HepG2 (cell line): ENCODE data around the gene AVPR2. TPM values are rescaled to one million over a fixed set of nuclear protein-coding genes. Genes with fewer than 3 reads are reported as not detected.

Source experiments
- FLYWCH1 ChIP-seq: sonication (generic); formaldehyde crosslinking; IDR thresholded peaks from 2 replicates; pipeline ENCODE4 v1.8.1; 2023; ENCODE audit warnings: mild to moderate bottlenecking, missing genetic modification reagents
- HDAC2 ChIP-seq: sonication (generic); formaldehyde crosslinking; IDR thresholded peaks from 2 replicates; pipeline ENCODE4 v1.4.0; 2020; ENCODE audit warnings: missing genetic modification reagents
- LCORL ChIP-seq, 2 experiments: fragments of 450-650 bp in 1 of 2; sonication (generic) in 1 of 2; formaldehyde crosslinking in 1 of 2; IDR thresholded peaks; 2 replicates each; pipeline versions ENCODE4 v1.5.0 to v1.6.1; 2017 to 2020; ENCODE audit warnings: antibody characterized with exemption in 1 of 2, missing genetic modification reagents in 1 of 2
- NFKB2 ChIP-seq: sonication (generic); formaldehyde crosslinking; IDR thresholded peaks from 2 replicates; pipeline ENCODE4 v1.4.0; 2020; ENCODE audit warnings: missing genetic modification reagents, borderline replicate concordance
- NR2F1 ChIP-seq, 2 experiments: fragments of 450-650 bp in 1 of 2; formaldehyde crosslinking in 1 of 2; IDR thresholded peaks; 2 replicates each; pipeline versions ENCODE4 v1.5.0 to v1.6.1; 2016 to 2020; ENCODE audit warnings: mild to moderate bottlenecking in 1 of 2, missing compliant biosample characterization in 1 of 2, missing genetic modification reagents in 1 of 2, moderate library complexity in 1 of 2
- PCBP2 ChIP-seq: fragments of 200-400 bp; formaldehyde crosslinking; optimal IDR thresholded peaks from 2 replicates; pipeline ENCODE3; 2018; ENCODE audit warnings: low read length, low read depth; ENCODE audit not compliant: poor library complexity, severe bottlenecking
- POLR2A ChIP-seq, 2 experiments: IDR thresholded peaks; 2 replicates each; pipeline ENCODE4 v1.6.1; 2011; ENCODE audit warnings: low read depth in 2 of 2, low read length in 2 of 2, mild to moderate bottlenecking in 1 of 2, moderate library complexity in 1 of 2; ENCODE audit not compliant: insufficient read depth in 1 of 2
- REL ChIP-seq: sonication (generic); formaldehyde crosslinking; conservative IDR thresholded peaks from 2 replicates; pipeline ENCODE4 v1.8.0; 2022; ENCODE audit warnings: mild to moderate bottlenecking, missing genetic modification reagents, moderate library complexity
- SMARCC2 ChIP-seq: fragments of 450-650 bp; IDR thresholded peaks from 2 replicates; pipeline ENCODE4 v1.6.1; 2017; ENCODE audit warnings: antibody characterized with exemption, mild to moderate bottlenecking
- TAF15 ChIP-seq: fragments of 200-400 bp; formaldehyde crosslinking; IDR thresholded peaks from one replicate; pipeline ENCODE4 v1.6.1; 2018; ENCODE audit warnings: mild to moderate bottlenecking, low read depth, low read length; ENCODE audit not compliant: poor library complexity, severe bottlenecking
- TCF12 ChIP-seq, 2 experiments: fragments of 450-650 bp in 1 of 2; sonication (generic) in 1 of 2; formaldehyde crosslinking in 1 of 2; IDR thresholded peaks; 2 replicates each; pipeline versions ENCODE4 v1.6.1 to v1.8.0; 2017 to 2022; ENCODE audit warnings: antibody characterized with exemption in 1 of 2, mild to moderate bottlenecking in 1 of 2, missing genetic modification reagents in 1 of 2, moderate library complexity in 1 of 2
- ZNF280B ChIP-seq: sonication (generic); formaldehyde crosslinking; IDR thresholded peaks from 2 replicates; pipeline ENCODE4 v1.5.0; 2020; ENCODE audit warnings: missing genetic modification reagents, mild to moderate bottlenecking, borderline replicate concordance
- ZNF343 ChIP-seq: sonication (generic); formaldehyde crosslinking; IDR thresholded peaks from 2 replicates; pipeline ENCODE4 v1.4.0; 2020; ENCODE audit warnings: mild to moderate bottlenecking, missing genetic modification reagents
- ZNF547 ChIP-seq: sonication (generic); formaldehyde crosslinking; IDR thresholded peaks from 2 replicates; pipeline ENCODE4 v1.5.1; 2020; ENCODE audit warnings: mild to moderate bottlenecking, missing genetic modification reagents
- ZSCAN31 ChIP-seq: sonication (generic); formaldehyde crosslinking; IDR thresholded peaks from 2 replicates; pipeline ENCODE4 v1.5.0; 2020; ENCODE audit warnings: low read depth, mild to moderate bottlenecking, missing genetic modification reagents
- polyA plus RNA-seq, 8 experiments: library from polyadenylated mRNA; depleted of rRNA in 3 of 8; stranded (reverse) in 7 of 8; unstranded in 1 of 8; fragments of >200 nt; fragmentation: Illumina TruSeq in 4 of 8; extraction: Trizol in 4 of 8; gene quantifications; 2 replicates each; pipeline versions ENCODE4 v1.2.1 to v1.2.3, GENCODE V29; 2011 to 2016; ENCODE audit warnings: low read depth in 4 of 8, missing spikeins in 1 of 8, mixed read lengths in 1 of 8; ENCODE audit not compliant: insufficient read depth in 1 of 8
- total RNA-seq, 5 experiments: library from RNA; depleted of rRNA; stranded (reverse); fragments of >200 nt; fragmentation: Illumina TruSeq; extraction: Trizol; gene quantifications; 2 replicates each; pipeline ENCODE4 v1.2.3, GENCODE V29; 2016; ENCODE audit warnings: low read depth in 1 of 5
- TF ChIP-seq, protein P1 (sequence below): sonication (generic); formaldehyde crosslinking; IDR thresholded peaks from 2 replicates; pipeline ENCODE4 v1.5.1; 2020; ENCODE audit warnings: mild to moderate bottlenecking, missing genetic modification reagents
- TF ChIP-seq, protein P2 (sequence below): sonication (generic); formaldehyde crosslinking; conservative IDR thresholded peaks from 2 replicates; pipeline ENCODE4 v1.4.0; 2020; ENCODE audit warnings: missing genetic modification reagents

AVPR2 gene
- total and polyA plus RNA-seq, 2 of the 13 experiments (the other 11 are each of a cell fraction or from before 2014, with no cell fraction given), result not detected

- TF ChIP-seq, protein P1, sequence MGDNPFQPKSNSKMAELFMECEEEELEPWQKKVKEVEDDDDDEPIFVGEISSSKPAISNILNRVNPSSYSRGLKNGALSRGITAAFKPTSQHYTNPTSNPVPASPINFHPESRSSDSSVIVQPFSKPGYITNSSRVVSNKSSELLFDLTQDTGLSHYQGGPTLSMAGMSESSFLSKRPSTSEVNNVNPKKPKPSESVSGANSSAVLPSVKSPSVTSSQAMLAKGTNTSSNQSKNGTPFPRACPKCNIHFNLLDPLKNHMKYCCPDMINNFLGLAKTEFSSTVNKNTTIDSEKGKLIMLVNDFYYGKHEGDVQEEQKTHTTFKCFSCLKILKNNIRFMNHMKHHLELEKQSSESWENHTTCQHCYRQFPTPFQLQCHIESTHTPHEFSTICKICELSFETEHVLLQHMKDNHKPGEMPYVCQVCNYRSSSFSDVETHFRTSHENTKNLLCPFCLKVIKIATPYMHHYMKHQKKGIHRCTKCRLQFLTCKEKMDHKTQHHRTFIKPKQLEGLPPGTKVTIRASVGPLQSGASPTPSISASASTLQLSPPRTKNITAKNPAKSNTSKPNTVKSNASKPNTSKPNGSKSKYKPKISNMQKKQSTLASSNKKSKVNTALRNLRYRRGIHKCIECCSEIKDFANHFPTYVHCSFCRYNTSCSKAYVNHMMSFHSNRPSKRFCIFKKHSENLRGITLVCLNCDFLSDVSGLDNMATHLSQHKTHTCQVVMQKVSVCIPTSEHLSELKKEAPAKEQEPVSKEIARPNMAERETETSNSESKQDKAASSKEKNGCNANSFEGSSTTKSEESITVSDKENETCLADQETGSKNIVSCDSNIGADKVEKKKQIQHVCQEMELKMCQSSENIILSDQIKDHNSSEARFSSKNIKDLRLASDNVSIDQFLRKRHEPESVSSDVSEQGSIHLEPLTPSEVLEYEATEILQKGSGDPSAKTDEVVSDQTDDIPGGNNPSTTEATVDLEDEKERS (CRISPR knock-in tag), result 0 out of 2 replicates have a peak, but pooled peaks have one; percentile 71
- no peak for TF ChIP-seq SMARCC2
- no peak for TF ChIP-seq FLYWCH1
- TF ChIP-seq ZNF343 (CRISPR knock-in tag), result no peak
- no peak for TF ChIP-seq ZNF280B (CRISPR knock-in tag)
- TF ChIP-seq ZNF547, result no peak
- TF ChIP-seq NR2F1 (CRISPR knock-in tag; IDR thresholded peaks at IDR 0.05), result peak; percentile 5 to 58; a peak in 1 of 4 replicates
- no peak for TF ChIP-seq LCORL (IDR thresholded peaks at IDR 0.05)
- no peak for TF ChIP-seq LCORL (CRISPR knock-in tag; IDR thresholded peaks at IDR 0.05)
- TF ChIP-seq NFKB2 (CRISPR knock-in tag), result no peak
- no peak for TF ChIP-seq TCF12 (IDR thresholded peaks at IDR 0.05)
- no peak for TF ChIP-seq TCF12 (CRISPR knock-in tag; IDR thresholded peaks at IDR 0.05)
- TF ChIP-seq ZSCAN31 (CRISPR knock-in tag), result no peak
- TF ChIP-seq, protein P2, sequence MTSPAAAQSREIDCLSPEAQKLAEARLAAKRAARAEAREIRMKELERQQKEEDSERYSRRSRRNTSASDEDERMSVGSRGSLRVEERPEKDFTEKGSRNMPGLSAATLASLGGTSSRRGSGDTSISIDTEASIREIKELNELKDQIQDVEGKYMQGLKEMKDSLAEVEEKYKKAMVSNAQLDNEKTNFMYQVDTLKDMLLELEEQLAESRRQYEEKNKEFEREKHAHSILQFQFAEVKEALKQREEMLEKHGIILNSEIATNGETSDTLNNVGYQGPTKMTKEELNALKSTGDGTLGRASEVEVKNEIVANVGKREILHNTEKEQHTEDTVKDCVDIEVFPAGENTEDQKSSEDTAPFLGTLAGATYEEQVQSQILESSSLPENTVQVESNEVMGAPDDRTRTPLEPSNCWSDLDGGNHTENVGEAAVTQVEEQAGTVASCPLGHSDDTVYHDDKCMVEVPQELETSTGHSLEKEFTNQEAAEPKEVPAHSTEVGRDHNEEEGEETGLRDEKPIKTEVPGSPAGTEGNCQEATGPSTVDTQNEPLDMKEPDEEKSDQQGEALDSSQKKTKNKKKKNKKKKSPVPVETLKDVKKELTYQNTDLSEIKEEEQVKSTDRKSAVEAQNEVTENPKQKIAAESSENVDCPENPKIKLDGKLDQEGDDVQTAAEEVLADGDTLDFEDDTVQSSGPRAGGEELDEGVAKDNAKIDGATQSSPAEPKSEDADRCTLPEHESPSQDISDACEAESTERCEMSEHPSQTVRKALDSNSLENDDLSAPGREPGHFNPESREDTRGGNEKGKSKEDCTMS (CRISPR knock-in tag), result no peak
- TF ChIP-seq POLR2A (IDR thresholded peaks at IDR 0.05; ENCODE audit: insufficient read depth in 1 of 2, low read depth in 2 of 2, low read length in 2 of 2), result no peak
- no peak for TF ChIP-seq TAF15
- TF ChIP-seq HDAC2 (CRISPR knock-in tag), result peak; percentile 59; the same call in 1 of the 2 replicates
- no peak for TF ChIP-seq REL
- no peak for TF ChIP-seq PCBP2
These were observed 42.7 kb downstream of the AVPR2 start (continued) for GRCh38 chrX:153947009-153947769.
